SKM-1 (cell line): ENCODE results near the gene SLC16A13.
"Not testable (repeated sequence)": the region's sequence is repeated elsewhere in the genome, so short reads cannot be mapped to it uniquely, and the experiment has no call there.

ENCODE experiments used
- DNase-seq: peaks from one replicate; lab custom pipeline; 2025; ENCODE audit not compliant: unreplicated experiment; lab: John Stamatoyannopoulos, UW

Gene SLC16A13

DNA sequence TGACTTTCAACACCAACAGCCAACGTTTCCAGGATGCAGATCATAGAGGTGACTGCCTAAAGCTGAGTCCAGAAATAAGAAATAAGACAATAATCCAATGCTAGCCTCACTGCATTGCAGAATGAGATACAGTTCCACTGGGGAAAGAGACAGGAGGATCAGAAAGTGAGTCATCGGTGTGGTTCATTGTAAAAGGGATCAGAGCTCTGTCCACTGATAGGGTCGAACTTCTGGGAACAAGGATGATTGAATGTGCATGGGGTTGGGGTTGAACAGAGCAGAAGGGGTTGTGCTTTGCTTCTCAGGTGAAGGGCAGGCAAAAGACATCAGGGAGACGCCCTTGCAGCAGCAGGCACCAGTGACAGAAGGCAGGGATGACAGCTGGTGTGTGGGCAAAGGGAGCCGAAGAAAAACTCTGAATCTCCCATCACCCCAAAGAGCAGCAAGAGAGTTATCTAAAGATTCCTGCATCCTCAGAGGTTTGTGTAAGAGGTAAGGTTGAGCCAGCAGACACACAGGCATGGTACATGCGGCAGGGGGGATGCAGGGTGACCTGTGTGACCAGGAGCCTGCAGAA, 27.8 kb downstream of the SLC16A13 start:
- no peak for DNase-seq

DNA sequence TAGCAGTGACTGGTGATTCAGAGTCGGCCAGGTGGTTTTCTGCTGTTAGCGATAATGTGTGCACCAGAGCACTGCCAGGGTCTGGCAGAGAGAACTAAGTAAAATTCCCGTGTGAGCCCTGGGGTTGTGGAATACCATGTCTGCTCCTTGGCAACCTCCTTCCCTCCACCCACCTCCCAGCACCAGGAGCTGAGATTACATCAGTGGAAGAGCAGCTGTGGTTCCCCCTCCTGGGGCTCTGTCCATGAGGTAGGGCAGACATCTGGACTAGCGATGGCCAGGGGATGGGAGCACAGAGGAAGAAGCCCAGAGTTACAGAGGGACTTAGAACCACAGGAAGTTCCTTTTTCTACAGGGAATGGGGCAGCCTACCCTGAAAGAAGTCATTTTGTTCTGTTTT, 28.4 kb downstream of the SLC16A13 start:
- no peak for DNase-seq

DNA sequence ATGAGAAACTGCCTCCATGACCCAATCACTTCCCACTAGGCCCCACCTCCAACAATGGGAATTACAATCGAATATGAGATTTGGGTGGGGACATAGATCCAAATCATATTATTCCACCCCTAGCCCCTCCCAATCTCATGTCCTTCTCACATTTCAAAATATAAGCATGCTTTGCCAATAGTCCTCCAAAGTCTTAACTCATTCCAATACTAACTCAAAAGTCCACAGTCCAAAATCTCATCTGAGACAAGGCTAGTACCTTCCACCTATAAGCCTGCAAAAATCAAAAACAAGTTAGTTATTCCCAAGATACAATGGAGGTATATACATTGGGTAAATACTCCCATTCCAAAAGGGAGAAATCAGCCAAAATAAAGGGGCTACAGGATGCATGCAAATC, 31.4 kb downstream of the SLC16A13 start:
- DNase-seq: no peak

DNA sequence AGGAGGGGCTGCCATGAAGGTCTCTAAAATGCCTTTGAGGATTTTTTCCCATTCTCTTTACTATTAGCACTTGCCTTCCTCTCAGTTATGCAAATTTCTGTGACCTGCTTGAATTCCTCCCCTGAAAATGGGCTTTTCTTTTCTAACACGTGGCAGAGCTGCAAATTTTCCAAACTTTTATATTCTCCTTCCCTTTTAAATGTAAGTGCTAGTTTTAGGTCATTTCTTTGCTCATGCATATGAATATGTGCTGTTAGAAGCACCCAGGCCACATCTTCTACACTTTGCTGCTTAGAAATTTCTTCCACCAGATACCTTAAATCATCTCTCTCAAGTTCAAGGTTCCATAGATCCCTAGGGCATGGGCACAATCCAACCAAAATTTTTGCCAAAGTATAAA, 32.5 kb downstream of the SLC16A13 start:
- no peak for DNase-seq

DNA sequence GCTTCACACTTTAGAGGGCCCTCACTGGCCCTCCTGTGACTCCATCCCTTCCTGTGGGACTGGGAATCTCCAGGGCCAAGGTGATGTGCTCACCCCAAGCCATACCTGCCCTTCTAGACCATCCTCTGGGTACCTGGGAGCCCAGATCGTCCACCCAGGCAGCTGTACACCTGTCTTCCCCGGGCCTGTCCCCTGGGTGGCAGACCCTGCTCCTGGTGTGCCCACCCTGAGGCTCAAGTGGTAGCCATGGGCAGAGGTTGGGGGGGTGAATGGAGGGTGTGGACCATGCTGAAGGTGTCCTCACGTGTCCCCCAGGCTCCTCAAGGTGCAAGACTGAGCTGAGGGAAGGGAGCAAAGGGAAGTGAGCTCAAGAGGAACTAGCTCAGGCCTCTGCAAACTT, 34.9 kb downstream of the SLC16A13 start:
- DNase-seq: no peak

DNA sequence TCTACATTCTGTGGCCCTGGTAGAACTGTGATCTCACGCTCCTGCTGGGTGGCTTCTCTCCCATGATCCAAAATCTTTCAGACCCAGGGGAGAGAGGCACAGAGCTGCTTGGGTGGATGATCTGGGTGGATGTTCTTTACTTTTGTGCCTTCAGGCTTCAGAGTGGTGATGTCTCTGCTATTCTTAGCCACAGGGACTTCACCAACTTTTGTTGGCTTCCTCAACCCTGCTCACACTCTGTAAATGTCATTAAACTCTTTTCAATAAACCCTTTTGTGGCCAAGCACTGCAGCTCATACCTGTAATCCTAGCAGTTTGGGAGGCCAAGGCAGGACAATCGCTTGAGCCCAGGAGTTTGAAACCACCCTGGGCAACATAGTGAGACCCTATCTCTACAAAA, 36.6 kb downstream of the SLC16A13 start:
- DNase-seq: no peak

DNA sequence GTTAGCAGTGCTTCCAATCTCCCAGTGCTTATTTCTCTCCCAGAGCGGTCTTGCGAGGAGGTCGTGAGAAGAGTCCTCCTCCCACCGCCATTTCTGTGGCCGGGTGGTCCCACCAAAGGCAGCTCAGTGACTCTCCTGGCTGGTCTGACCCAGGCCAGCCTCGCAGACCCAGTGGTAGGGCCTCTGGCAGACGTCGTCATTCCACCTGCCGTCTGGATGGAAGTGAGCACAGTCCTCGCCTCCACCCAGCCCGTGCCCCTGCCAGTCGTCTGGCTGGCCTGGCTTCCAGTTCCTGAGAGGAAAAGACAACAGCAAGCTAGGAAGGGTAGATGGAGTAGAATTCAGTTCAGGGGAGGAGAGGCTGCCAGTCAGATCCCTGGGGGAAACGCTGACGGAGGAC, 39.1 kb downstream of the SLC16A13 start:
- DNase-seq: no peak

DNA sequence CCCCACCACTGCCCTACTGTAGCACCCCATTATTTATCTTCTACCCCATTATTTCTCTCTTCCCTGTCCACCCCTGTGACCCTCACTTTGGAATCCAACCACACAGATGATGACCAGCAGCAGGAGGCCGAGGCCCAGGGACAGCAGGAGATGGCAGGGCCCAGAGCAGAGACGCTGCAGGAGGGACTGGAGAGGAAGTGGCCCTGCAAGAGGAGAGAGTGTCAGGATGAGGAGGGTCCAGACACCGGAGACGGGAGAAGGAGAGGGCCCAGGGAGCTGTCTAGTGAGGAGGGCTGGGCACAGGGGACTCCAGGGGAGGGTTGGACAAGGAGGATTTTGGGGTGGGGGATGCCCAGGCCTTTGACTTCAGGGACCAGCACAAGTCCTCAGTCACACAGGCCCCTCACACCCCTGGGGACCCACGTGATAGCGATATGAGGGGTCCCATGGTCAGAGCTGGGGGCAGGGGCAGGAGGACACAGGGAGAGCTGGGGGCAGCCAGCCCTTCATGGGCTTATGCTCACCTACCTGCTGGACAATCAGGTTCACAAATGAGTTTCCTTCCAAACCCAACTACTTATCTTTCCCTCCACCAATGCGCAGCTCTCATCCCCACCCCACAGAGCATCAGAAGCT, 42.2 kb downstream of the SLC16A13 start:
- DNase-seq: no peak

DNA sequence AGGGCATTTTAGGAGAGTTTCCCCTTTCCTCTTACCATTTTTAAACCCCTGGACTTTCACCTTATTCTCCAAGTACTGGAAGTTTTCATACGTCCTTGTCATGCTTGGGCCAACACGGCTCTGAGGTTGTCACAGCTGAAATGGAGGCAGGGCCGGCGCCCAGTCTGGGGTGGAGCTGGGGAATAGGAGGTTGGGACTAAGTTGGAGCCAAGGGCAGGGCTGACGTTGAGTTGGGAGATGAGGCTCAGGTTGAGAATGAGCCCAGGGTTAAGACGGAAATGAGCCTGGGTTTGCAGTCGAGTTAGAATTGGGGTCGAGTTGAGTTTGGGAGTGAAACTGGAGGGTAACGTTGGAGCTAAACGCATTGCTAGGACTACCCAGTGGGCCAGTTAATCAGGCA, 42.9 kb downstream of the SLC16A13 start:
- no peak for DNase-seq

DNA sequence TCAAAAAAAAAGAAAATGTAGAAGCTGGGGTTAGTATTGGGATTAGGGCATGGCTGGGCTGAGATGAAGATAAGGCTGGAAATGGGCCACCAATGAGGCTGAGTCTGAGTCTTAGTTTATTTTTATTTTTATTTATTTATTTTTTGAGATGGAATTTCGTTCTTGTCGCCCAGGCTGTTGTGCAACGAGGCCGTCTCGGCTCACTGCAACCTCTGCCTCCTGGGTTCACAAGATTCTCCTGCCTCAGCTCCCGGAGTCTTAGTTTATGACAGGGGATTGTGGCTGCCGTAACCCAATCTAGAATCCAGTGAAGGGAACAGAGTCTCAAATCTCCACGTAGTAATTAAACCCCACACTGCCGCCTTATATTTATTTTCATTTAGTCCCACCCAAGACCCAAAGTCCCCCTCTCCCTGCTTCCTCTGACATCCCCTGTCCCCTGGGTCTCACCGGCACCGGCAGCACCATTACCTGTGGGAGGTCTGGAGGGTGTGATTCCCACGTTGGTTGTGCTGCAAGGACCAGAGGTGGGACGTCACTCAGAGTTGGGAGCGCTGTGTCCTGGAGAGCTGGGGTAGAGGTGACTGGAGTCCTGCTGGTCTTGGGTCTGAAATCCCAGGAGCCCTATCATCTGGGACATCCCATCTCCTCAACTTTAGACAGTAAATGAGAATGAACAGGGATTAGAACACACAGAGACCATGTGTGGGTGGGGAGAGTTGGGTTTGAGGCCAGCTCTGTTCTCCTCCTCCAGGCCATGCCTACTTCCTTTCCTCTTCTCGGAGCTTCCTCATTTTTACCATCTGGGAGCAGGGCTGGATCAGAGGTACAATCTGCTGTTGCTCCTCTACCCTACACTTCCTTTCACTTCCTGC, 44.0 kb downstream of the SLC16A13 start, which contains the start of gene CLEC10A:
CLEC10A (minus strand) TSS at position 671 of the 875 bp plus-strand sequence. CDS start 1,439 bp downstream, outside the sequence.
- DNase-seq: no peak

DNA sequence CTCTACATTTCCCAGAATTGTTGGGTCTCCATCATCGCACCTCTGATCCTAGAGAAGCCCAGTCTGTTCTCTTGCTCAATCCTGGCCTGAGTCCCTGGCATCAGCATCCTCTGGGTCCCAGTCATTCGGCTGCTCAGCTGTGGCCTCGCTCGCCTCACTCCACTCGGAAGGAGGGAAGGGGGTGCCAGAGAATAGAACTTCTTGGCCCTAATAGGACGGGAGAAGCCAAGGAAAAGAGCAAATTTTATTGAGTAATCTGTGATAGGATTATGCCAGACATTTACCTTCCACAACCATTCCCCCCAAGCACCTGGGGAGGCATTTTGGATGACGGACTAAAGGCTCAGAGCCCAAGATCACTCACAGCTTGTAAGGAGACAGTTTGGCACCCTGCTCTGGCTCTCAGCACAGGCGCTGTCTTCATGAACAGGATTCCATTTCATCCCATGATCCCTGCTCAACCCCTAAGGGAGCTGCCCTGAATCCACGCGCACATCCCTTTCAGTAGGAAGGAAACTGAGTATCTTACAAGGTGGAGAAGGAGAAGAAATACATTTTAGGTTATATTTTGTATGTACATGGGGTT, 44.7 kb downstream of the SLC16A13 start:
- no peak for DNase-seq

DNA sequence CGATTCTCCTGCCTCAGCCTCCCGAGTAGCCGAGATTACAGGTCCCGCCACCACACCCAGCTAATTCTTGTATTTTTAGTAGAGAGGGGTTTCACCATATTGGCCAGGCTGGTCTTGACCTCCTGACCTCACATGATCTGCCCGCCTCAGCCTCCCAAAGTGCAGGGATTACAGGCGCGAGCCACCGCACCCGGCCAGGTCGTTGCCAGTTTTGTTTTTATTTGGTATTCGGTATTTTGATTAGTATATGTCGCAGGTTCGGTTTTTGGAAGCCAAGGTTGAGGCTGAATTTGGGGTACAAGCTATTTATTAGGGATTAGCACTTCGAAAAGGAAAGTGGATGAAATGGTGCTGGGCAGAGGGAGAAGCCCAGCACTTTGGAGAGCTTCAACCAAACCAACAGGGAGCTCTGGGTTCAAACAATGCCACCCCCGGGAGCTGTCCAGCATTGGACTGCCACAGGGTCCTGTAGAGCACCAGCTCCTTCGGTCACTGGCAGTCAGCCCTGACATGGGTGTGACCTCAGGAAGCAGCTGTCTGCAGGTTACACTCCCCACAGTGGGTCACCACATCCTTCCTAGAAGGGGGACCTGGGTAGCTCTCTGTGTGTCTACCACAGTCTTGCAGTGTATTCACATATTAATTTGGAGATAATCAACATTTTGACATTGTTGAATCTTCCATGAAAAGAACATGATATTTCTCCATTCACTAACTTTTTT, 45.7 kb downstream of the SLC16A13 start:
- DNase-seq: no peak

DNA sequence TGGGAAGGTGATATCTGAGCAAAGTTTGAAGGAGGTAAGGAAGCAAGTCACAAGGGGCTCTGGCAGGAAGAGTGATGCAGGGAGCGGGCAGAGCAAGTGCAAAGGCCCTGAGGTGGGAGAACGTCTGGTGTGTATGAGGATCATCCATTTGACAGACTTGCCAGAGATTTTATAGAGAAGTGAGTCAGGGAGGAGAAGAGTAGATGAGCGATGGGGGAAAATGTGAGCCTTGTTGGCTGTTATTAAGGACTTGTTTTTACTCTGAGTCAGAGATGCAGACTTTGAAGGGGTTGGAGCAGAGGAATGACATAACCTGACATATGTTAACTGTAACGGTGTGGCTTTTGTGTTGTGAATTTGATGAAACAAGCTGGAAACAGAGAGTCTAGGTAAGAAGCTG, 47.8 kb downstream of the SLC16A13 start:
- no peak for DNase-seq

DNA sequence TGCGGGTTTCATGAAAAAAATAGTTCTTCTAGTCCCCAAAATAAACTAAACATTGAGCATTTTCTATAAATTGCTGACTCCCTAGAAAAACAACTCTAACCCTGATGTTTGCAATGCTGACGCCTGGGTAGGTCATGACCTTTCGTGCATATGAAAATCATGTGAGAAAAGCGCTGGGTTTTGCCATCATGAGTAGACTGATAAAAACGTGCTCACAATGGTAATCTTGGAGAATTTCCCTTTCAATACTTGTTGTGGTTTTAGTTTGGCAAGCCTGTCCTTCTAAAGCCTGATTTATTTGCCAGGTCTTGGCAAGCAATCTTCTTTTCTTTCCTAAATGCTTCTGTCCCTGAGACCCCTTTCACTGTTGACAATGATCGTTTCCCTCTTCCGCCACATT, 48.3 kb downstream of the SLC16A13 start:
- DNase-seq: no peak

DNA sequence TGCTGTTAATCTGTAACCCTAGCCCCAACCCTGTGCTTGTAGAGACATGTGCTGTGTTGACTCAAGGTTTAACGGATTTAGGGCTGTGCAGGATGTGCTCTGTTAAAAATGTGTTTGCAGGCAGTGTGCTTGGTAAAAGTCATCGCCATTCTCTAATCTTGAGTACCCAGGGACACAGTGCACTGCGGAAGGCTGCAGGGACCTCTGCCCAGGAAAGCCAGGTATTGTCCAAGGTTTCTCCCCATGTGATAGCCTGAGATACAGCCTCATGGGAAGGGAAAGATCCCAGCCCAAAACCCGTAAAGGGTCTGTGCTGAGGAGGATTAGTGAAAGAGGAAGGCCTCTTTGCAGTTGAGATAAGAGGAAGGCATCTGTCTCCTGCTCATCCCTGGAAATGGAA, 52.6 kb downstream of the SLC16A13 start:
- DNase-seq: not testable (repeated sequence)

DNA sequence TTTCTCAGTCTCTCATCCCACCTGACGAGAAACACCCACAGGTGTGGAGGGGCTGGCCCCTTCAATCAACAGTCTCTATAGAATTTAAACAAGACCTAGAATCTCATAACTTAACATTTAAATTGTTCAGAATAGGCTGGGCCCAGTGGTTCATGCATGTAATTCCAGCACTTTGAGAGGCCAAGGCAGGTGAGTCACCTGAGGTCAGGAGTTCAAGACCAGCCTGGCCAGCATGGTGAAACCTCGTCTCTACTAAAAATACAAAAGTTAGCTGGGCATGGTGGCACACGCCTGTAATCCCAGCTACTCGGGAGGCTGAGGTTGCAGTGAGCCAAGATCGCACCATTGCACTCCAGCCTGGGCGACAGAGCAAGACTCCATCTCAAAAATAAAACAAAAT, 53.8 kb downstream of the SLC16A13 start:
- DNase-seq: not testable (repeated sequence)
